Raji (cell line): ENCODE measurements around the gene TRRAP.

Source experiments
- POLR2A ChIP-seq: IDR thresholded peaks from 2 replicates; pipeline ENCODE4 v1.6.1; 2011; ENCODE audit warnings: low read depth, low read length, control low read depth; ENCODE audit not compliant: insufficient read depth

TRRAP gene

DNA sequence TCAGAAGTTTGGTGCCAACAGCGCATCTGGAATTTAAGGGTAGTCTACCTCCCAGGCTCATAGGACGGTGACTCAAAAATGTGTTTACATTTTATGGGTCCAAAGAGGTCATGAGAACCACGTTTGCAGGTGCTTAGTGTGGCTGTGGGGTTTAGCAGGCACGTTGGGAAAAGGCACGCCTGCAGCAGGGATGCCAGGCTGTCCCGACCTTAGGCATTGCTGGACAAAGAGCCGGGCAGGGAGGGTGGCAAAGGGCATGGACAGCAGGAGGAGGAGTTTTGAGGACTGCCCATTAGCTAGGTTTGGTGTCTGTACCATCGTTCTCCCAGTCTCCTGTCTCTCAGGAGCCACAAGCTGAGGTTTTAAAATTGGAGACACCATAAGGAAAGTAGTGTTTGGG, 104.4 kb downstream of the TRRAP start:
- TF ChIP-seq POLR2A: no peak

DNA sequence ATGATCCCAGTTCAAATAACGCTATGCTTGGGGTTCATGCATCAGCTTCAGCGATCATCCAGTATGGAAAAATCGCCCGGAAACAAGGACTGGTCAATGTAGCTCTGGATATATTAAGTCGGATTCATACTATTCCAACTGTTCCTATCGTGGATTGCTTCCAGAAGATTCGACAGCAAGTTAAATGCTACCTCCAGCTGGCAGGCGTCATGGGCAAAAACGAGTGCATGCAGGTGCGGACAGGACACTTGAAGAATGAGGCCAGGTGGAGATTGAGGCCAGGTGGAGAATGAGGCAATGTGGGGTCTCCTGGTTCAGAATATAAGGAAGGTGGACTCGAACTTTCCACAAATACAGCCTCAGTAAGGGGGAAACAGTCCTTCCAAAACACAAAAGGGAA, 105.8 kb downstream of the TRRAP start:
- TF ChIP-seq POLR2A: no peak

DNA sequence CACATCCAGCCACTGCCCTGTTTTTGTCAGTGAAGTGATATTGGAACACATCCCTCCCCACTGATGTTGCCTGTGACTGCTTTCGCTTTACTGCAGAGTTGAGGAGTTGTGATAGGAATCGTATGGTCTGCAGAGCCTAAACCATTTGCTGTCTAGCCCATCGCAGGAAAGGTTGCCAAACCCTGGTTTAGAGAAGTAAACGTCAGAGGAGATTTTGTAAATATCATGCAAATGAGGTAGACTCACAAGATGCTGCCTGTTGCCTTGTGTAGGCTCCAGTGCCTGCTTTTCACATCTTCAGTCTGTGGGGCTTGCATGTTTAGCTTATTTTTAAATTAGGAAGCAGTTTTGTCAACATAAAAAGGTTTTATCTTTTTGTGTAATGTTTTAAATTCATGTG, 107.1 kb downstream of the TRRAP start:
- TF ChIP-seq POLR2A: no peak

DNA sequence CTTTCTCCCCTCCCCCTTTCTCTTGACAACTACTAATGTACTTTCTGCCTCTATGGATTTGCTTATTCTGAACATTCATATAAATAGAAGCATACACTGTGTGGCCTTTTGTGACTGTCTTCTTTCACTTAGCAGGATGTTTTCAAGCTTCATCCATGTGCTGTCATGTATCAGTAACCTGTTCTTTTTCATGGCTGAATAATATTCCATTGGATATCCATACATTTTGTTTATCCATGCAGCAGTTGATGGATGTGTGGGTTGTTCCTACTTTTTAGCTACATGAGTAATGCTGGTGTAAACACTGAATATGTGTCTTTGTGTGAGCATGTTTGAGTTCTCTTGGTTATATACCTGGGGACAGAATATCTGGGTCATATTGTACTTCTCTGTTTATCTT, 107.6 kb downstream of the TRRAP start:
- no peak for TF ChIP-seq POLR2A

DNA sequence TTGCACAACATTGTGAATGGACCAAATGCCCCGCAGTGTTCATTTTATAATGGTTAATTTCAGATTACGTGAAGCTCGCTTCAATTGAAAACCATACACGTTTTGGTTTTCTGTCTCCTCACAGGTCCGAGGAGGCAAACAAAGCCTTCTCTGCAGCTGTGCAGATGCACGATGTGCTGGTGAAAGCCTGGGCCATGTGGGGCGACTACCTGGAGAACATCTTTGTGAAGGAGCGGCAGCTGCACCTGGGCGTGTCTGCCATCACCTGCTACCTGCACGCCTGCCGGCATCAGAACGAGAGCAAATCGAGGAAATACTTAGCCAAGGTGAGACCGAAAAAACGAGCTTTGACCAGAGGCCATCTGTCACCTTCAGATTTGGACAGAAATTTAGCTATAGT, 110.3 kb downstream of the TRRAP start:
- no peak for TF ChIP-seq POLR2A

DNA sequence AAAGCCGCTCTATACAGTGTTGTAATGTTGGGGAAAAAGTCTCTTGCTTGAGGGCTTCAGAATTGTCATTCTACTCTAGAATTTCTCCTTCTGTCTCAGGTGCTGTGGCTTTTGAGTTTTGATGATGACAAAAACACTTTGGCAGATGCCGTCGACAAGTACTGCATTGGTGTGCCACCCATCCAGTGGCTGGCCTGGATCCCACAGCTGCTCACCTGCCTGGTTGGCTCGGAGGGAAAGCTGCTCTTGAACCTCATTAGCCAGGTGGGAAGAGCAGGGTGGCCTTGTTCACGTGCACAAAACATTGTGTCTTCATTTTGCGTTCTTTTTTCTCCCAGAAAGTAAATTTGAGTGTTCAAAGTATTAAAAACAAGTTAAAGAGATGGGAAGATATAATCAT, 112.0 kb downstream of the TRRAP start:
- TF ChIP-seq POLR2A: no peak

DNA sequence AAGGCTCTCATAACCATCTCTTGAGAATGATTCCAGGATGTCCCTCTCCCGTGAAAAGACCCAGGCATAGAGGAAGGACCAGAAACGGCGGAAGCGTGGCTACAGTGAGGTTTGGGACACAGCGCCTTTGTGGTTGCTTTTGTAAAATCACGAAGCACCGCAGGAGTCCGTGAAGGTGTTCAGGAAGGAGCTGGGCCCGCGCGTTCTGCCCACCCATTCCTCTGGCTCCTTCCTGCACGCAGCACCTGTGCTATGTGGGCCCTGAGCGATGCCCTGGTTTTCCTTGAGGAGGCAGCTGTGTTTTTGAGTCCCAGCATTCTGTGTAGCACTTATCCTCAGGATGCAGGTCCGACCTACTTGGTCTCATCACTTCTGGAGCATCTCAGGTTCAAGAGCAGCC, 112.8 kb downstream of the TRRAP start:
- TF ChIP-seq POLR2A: no peak

DNA sequence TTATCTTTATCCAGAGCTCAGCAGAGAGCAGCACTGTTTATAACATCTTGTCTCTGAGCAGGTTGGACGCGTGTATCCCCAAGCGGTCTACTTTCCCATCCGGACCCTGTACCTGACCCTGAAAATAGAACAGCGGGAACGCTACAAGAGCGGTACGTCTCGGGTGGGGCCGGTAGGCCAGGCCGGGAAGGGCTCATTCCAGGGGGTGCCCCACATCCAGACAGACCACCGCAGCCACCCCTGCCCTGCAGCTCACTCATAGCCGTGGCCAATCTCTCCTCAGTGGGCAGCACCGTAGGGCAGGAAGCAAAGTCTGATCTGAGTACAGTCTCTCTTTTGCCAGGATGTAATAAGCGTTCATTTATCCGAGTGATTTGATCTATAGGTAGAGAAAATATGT, 113.7 kb downstream of the TRRAP start:
- TF ChIP-seq POLR2A: no peak

DNA sequence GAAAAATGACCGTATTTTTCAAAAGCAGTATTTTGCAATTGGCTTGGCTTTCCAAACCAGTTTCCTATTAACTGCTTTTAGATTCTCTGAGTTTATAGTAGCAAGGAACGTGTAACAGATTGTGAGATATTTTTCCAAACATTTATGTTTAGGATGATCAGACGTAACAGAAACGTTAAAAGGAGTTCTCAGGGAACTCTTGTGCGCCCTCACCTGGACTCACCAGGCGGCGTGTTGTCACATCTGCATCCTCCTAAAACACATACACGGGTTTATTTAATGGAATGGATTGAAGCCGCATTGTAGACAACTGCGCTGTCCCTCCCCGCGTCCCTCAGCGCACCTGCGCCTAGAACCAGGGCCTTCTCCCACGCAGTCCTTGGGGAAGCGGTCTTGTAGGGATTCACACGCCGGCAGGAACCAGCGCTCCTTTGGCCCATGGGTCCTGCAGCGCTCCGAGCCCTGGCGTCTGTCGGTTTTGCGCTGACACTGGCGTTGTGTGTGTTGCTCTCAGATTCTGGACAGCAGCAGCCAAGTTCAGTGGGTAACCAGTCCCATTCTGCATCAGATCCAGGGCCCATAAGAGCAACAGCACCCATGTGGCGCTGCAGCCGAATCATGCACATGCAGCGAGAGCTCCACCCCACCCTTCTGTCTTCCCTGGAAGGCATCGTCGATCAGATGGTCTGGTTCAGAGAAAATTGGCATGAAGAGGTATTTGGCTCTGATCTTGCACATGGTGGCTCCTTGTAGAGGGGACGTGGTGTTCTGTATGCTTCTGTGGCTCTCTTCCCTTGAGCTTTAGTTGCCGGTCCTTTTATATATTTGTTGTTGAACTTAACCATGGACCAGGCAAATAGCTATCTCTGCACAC, 114.9 kb downstream of the TRRAP start:
- TF ChIP-seq POLR2A: no peak

DNA sequence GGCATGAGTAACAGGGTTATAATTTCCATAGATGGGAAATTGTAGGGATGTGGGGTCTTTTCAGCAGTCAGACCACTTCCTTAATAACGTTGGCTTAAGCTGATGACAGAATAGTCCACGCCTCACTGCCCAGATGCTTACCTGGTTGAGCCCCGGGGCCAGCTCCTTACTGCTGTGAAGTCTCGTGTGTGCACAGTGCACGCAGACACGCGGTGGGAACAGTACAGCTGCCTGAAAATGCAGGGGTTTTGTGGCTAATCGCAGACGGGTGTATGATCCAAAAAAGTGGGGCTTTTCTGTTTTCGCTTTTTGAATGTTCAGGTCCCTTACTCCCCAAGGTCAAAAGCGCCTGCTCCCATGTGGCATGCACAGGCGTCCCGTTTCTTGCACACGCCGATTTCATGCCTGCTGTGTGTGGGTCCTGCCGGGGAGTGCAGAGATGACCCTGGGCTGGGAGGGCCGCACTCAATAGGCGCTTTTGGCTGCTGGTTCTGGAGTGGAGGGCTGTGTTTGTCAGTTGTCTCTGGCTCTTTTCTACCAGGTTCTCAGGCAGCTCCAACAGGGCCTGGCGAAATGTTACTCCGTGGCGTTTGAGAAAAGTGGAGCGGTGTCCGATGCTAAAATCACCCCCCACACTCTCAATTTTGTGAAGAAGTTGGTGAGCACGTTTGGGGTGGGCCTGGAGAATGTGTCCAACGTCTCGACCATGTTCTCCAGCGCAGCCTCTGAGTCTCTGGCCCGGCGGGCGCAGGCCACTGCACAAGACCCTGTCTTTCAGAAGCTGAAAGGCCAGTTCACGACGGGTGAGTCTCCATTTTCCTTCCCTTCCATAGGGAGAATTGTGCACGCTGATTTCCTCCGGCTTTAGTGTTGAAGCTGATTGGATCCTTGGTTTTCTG, 116.0 kb downstream of the TRRAP start:
- no peak for TF ChIP-seq POLR2A

DNA sequence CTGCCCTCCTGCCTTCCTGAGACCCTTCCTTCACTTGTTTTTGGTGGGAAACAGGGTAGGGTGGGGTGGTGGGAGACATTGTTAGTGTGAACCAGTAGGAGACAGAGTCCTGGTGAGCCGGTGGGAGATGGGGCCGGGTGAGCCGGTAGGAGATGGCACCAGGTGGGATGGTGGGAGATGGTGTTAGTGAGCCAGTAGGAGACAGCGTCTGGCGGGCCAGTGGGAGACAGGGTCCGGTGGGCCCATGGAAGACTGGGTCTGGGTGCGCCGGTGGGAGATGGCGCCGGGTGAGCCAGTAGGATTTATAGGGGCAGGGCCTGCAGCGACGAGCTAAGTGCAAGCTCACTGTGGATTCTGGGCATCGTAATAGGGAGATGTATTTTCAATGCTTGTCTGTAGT, 116.8 kb downstream of the TRRAP start:
- no peak for TF ChIP-seq POLR2A

DNA sequence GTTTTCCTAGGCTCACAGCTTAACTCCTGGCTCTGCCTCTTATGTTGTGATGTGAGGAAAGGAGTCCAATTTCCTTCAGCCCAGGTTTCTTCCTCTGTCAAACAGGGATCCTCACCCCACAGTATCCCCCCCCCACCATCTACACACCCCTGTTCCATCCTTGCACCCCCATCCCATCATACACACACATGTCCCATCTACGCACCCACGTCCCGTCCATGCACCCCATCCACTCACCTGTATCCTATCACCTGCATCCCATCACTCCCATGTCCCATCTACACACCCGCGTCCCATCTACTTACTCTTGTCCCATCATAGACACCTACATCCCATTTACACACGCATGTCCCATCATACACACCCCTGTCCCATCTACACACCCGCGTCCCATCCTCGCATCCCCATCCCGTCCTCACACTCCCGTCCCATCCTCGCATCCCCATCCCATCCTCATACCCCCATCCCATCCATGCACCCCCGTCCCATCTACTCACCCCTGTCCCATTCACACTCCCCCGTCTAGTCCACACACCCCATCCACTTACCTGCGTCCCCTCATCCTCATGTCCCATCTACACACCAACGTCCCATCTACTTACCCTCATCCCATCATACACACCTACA, 117.3 kb downstream of the TRRAP start:
- no peak for TF ChIP-seq POLR2A

DNA sequence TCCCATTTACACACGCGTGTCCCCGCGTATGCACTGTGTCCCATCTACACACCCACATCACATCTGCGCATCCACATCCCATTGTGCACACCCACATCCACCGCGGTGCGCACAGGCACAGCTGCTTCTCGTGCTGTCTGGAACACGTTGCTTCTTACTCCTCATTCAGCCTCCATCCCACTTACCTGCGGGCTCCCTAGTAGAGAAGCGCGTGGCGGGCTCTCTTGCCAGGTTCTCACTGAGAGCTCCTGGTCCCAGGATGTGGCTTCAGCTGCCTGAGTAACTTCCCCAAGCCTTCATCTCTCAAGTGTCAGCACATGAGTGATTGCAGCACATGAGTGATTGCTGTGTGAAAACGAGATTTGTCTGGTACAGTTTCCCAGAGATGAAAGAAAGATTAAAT, 117.8 kb downstream of the TRRAP start:
- no peak for TF ChIP-seq POLR2A

DNA sequence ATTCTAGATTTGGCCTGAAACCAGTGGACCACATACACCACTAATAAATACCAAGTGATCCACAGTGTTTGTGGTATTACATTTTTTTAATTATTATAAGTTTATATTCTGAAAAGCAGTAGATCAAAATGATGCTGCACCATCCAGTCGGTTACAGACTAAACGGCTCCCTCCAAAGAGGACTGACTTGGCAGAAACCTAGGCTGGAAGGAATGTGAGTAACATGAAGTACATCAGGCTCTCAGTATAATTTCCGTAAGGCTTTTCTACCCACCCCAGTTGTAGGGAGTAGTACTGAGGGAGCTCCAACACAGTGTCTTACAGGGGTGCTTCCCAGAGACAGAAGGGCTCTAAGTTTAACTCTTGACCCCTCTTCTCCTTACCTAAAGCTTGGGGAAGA, 119.5 kb downstream of the TRRAP start:
- no peak for TF ChIP-seq POLR2A
